AG09309 (cell line): Measurements from ENCODE around the gene FNDC4.

Source experiments
- DNase-seq: peaks from one replicate; pipeline ENCODE4 v3.0.0-alpha.2; 2010; ENCODE audit warnings: low read depth
- H3K4me3 ChIP-seq: 2 replicates; pipeline ENCODE4 v1.5.1; 2011; ENCODE audit warnings: mild to moderate bottlenecking, low read depth, low read length, moderate library complexity; ENCODE audit not compliant: control insufficient read depth
- CTCF ChIP-seq: IDR thresholded peaks from 2 replicates; pipeline ENCODE4 v1.5.1; 2011; ENCODE audit warnings: mild to moderate bottlenecking, low read depth, low read length, inconsistent platforms; ENCODE audit not compliant: insufficient read depth, control insufficient read depth; ENCODE audit errors: missing control alignments

FNDC4 gene

GRCh38 chr2:27493948-27494283 is 1.1 kb downstream of the FNDC4 start:
- DNase-seq: no peak
- peak overlapping the region; percentile 95 for H3K4me3 ChIP-seq
- no peak for TF ChIP-seq CTCF

GRCh38 chr2:27492557-27492956 is 2.4 kb downstream of the FNDC4 start:
- TF ChIP-seq CTCF: no peak
- no peak for DNase-seq
- H3K4me3 ChIP-seq: no peak overlapping the region

- H3K4me3 ChIP-seq: peak within 1 kb of the TSS; percentile 77
- TF ChIP-seq CTCF: no peak
- DNase-seq: peak; percentile 87
Observed at GRCh38 chr2:27489498-27490397, 5.3 kb downstream of the FNDC4 start, which contains the start of gene IFT172. Gene IFT172 (minus strand): TSS chr2:27489743. CDS start chr2:27489653, 90 bp downstream.

GRCh38 chr2:27489118-27489497 is 5.9 kb downstream of the FNDC4 start:
- no peak for TF ChIP-seq CTCF
- H3K4me3 ChIP-seq: peak overlapping the region; percentile 77
- DNase-seq: no peak

- no peak for TF ChIP-seq CTCF
- no peak for DNase-seq
- H3K4me3 ChIP-seq: no peak overlapping the region
Observed at GRCh38 chr2:27485496-27485895, 9.5 kb downstream of the FNDC4 start.

- no peak overlapping the region for H3K4me3 ChIP-seq
- TF ChIP-seq CTCF: no peak
- no peak for DNase-seq
Observed at GRCh38 chr2:27471961-27472360, 23.0 kb downstream of the FNDC4 start.

- no peak for DNase-seq
- TF ChIP-seq CTCF: no peak
- H3K4me3 ChIP-seq: no peak overlapping the region
Observed at GRCh38 chr2:27464443-27464842, 30.6 kb downstream of the FNDC4 start.
